Tibial nerve (tissue), 3 donors: ENCODE measurements around the gene TTC12.

Experiments used
- POLR2A ChIP-seq, 2 donors: fragments of 450-650 bp; IDR thresholded peaks; one replicate each; pipeline ENCODE4 v1.6.1; 2017; ENCODE audit warnings: antibody characterized with exemption in 2 of 2, mild to moderate bottlenecking in 2 of 2, moderate library complexity in 2 of 2
- TF ChIP-seq, protein P1 (sequence below), 5 experiments: fragments of 200-600 bp in 3 of 5; fragments of 450-650 bp in 2 of 5; sonication (generic) in 3 of 5; IDR thresholded peaks; one replicate each; pipeline ENCODE4 v1.5.1; 2016 to 2019; ENCODE audit warnings: antibody characterized with exemption in 5 of 5, mild to moderate bottlenecking in 3 of 5, moderate library complexity in 2 of 5

DNA sequence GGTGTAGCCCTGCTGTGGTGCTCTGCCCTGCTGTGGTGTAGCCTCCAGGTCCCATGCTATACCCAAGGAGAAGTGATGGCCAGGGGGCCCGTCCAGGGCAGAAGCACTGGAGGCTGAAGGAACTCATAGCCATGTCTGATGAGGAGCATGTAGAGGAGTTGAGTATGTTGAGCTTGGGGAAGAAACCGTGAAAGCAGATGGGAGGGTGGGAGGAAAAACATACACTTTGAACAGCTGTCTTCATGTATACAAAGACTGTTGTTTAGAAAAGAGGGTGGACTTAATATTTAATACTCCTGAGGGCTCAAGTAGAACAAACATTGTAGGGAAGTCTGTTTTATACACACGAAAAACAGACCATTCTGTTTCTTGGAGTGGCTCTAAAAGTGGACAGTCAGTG, 26.6 kb upstream of the TTC12 start:
- TF ChIP-seq POLR2A (IDR thresholded peaks at IDR 0.05) = no peak
- TF ChIP-seq, protein P1, sequence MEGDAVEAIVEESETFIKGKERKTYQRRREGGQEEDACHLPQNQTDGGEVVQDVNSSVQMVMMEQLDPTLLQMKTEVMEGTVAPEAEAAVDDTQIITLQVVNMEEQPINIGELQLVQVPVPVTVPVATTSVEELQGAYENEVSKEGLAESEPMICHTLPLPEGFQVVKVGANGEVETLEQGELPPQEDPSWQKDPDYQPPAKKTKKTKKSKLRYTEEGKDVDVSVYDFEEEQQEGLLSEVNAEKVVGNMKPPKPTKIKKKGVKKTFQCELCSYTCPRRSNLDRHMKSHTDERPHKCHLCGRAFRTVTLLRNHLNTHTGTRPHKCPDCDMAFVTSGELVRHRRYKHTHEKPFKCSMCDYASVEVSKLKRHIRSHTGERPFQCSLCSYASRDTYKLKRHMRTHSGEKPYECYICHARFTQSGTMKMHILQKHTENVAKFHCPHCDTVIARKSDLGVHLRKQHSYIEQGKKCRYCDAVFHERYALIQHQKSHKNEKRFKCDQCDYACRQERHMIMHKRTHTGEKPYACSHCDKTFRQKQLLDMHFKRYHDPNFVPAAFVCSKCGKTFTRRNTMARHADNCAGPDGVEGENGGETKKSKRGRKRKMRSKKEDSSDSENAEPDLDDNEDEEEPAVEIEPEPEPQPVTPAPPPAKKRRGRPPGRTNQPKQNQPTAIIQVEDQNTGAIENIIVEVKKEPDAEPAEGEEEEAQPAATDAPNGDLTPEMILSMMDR (IDR thresholded peaks at IDR 0.05) = no peak
